ENCODE results near the gene BCAS4.

Gene BCAS4

GRCh38 chr20:50855498-50856474 is 60.9 kb downstream of the BCAS4 start:
- no peak for DNase-seq (ENCODE audit: low spot score)

- no peak for DNase-seq (ENCODE audit: low spot score)
These were observed 61.7 kb downstream of the BCAS4 start for GRCh38 chr20:50856475-50857041.

GRCh38 chr20:50857348-50857747 is 62.5 kb downstream of the BCAS4 start:
- DNase-seq (ENCODE audit: low spot score) = no peak

- DNase-seq (ENCODE audit: low spot score) = no peak
These were observed 63.7 kb downstream of the BCAS4 start for GRCh38 chr20:50858525-50858924.

- no peak for DNase-seq (ENCODE audit: low spot score)
These were observed 64.3 kb downstream of the BCAS4 start for GRCh38 chr20:50859161-50859560.

GRCh38 chr20:50861012-50861411 is 66.2 kb downstream of the BCAS4 start:
- no peak for DNase-seq (ENCODE audit: low spot score)

- no peak for DNase-seq (ENCODE audit: low spot score)
These were observed 67.7 kb downstream of the BCAS4 start for GRCh38 chr20:50862546-50862945.

GRCh38 chr20:50865114-50865513 is 70.3 kb downstream of the BCAS4 start:
- DNase-seq (ENCODE audit: low spot score) = no peak

- DNase-seq (ENCODE audit: low spot score) = no peak
These were observed 70.7 kb downstream of the BCAS4 start for GRCh38 chr20:50865591-50865990.

- no peak for DNase-seq (ENCODE audit: low spot score)
These were observed 71.3 kb downstream of the BCAS4 start for GRCh38 chr20:50866036-50866685.

GRCh38 chr20:50866831-50867230 is 72.0 kb downstream of the BCAS4 start:
- no peak for DNase-seq (ENCODE audit: low spot score)

GRCh38 chr20:50867805-50868204 is 72.9 kb downstream of the BCAS4 start:
- DNase-seq (ENCODE audit: low spot score) = no peak

GRCh38 chr20:50868509-50869495 is 73.9 kb downstream of the BCAS4 start:
- DNase-seq (ENCODE audit: low spot score) = no peak

- DNase-seq (ENCODE audit: low spot score) = no peak
These were observed 75.8 kb downstream of the BCAS4 start for GRCh38 chr20:50870561-50871161.

- no peak for DNase-seq (ENCODE audit: low spot score)
These were observed 77.9 kb downstream of the BCAS4 start for GRCh38 chr20:50872560-50873425.

- no peak for DNase-seq (ENCODE audit: low spot score)
These were observed 78.7 kb downstream of the BCAS4 start for GRCh38 chr20:50873585-50873984.

GRCh38 chr20:50874111-50874757 is 79.4 kb downstream of the BCAS4 start:
- DNase-seq (ENCODE audit: low spot score) = no peak

GRCh38 chr20:50874758-50875665 is 80.2 kb downstream of the BCAS4 start:
- DNase-seq (ENCODE audit: low spot score) = no peak
